HG03354 (cell line): ENCODE results near the gene MACROD1.

Source experiments
- ATAC-seq: cut with Tn5 transposase; IDR thresholded peaks from one replicate; pipeline ENCODE4 v1.9.1; 2021; ENCODE audit warnings: mild to moderate bottlenecking; ENCODE audit not compliant: unreplicated experiment, poor library complexity, severe bottlenecking

The MACROD1 gene

DNA sequence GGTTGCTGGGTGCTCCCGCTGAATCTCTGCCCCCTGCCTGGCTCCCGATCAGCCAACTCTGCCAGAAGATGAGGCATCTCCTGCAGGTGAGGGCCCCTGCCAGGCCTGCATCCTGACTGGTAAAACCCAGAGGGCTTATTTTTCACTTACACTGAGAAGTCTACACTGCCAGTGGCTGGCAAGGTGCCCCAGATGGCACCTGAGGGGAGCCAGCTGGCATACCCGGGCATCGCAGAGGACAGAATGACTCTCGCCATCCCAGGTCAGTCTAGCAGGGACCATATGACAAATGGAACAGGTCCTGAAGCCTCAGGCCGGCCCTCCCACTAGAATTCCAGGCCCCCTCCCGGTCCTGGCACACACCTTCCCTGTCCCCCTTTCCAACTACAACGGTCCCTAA is 30.9 kb downstream of the MACROD1 start:
- no peak for ATAC-seq

DNA sequence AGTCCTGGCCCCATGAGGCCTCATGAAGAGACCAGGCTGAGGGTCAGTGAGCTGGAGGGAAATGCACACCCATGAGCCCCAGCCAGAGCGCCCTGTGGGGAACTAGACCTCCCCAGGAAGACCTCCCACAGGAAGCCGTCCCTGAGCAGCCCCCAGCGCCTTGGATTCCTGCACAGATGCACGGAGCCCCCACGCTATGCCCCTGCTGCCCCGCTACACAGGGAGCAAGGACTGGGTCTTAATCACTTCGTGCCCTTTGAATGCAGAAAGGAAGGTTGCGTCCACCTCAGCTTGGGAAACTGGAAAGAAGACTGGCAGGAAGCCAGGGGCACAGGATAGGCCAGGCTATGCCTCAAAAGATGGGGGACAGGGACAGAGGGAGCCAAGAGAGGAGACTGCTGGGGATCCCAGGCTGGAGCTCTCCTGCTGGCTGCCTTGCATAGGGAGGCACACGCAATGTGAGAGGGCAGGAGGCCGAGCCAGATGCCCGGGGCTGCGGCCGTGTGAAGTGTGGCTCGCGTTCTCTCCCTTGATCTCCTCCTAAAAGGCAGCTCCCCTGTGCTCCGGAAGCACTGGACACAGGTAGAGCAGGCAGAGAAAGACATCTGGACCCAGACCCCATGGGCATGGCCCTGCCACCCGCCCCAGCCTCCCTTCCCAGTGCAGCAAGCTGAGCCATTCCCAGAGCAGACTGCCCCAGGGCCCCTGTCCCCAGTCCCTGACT is 32.8 kb downstream of the MACROD1 start:
- no peak for ATAC-seq

- no peak for ATAC-seq
These were observed 33.6 kb downstream of the MACROD1 start for GRCh38 chr11:64132191-64132771.

DNA sequence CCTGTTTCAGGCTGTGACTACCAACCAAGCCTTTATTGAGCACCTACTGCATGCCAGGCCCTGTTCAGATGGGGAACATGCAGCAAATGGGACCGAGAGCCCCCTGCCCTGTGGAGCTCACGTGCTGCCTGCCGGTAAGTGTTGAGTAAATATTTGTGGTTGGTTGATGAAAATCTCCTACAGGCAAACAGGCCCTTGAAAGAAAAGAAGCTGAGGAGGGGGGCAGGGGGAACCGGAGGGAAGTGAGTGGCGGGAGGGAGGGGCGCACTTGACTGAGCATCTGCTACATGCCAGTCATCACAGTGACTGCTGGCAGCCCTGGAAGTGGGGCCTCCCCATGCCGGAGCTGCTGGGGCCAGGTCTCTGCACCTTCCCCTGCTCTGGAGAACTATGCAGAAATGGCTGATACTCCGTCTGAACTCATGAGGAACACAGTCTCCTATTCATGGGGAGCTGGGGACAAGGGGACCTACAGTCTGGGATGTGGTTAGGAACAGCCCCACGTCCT is 34.2 kb downstream of the MACROD1 start:
- ATAC-seq = no peak

GRCh38 chr11:64130618-64131017 is 35.3 kb downstream of the MACROD1 start:
- no peak for ATAC-seq

GRCh38 chr11:64129403-64129802 is 36.5 kb downstream of the MACROD1 start:
- no peak for ATAC-seq

DNA sequence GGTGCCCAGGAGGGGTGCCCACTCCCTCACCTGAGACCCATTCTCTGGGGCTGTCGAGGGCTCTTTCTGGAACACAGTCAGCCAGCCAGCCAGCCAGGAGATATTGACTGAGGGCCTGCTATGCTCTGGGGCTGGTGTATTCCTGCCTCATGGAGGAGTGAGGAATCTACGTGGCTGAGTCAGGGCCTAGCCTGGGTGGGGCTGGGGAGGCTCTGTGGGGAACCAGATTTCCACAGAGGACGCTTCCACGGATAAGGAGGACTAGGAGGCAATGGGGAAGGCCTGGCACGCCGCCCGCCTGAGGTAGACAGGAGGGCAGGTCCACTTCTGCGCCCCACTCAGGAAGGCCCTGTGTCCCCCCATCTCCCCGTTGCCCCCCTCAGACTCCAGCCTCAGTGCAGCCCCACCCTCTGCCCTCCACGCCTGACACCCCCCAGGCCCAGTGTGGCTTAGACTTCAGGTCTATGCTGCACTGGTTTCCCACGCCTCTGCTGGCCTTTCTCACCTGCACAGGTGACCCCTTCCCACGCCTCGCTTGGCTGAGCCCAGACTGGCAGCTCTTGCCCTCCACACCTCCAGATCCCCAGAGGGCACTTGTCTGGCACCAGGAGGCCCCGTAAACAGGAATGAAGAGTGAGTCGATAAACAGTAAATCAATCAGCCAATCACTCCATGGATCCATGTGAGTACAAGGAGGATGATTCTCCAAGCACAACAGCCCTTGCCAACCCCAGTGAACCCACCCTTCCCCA is 37.5 kb downstream of the MACROD1 start:
- ATAC-seq = no peak

- no peak for ATAC-seq
These were observed 38.4 kb downstream of the MACROD1 start for GRCh38 chr11:64127267-64128072.

- ATAC-seq = no peak
These were observed 39.1 kb downstream of the MACROD1 start for GRCh38 chr11:64126796-64127195.

GRCh38 chr11:64126371-64126770 is 39.5 kb downstream of the MACROD1 start:
- no peak for ATAC-seq

- ATAC-seq = no peak
These were observed 40.2 kb downstream of the MACROD1 start for GRCh38 chr11:64125676-64126075.

DNA sequence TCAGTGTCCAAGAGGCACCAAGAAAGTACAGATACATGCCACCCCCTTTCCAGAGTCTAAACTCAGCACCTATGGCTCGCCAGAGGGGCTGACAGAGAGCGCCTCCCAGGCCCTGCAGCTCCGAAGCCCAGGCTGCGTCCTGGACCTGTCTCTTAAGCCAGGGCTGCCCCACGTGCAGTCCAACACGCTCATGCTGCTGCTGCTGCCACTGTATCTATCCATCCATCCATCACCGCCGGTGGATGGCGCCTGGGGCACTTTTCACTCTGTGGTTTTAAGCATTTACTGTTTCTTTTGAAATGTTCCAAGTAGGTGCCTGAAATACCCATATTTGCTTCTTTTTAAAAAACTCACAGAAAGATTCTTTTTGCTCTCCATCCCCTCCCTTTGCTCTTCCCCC is 41.8 kb downstream of the MACROD1 start:
- ATAC-seq = no peak

DNA sequence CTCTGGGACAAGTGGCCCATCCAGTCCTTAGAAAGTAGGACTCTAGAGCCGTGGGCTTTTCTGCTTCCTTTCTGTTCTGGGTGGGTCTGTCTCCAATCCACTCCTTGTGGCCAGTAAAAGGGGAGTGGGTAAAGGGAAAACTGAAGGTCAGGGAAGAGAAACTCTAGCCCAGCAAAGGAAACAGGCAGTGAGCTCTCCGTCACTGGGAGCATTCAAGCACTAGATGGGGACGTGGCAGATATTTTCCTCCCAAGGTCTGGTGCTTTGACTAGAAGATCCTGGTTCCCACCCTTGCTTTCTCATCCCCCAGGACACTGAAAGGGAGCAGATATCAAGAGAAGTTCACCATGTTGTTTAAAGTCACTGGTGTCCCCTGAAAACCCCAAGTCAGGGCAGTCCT is 42.2 kb downstream of the MACROD1 start:
- ATAC-seq = no peak

DNA sequence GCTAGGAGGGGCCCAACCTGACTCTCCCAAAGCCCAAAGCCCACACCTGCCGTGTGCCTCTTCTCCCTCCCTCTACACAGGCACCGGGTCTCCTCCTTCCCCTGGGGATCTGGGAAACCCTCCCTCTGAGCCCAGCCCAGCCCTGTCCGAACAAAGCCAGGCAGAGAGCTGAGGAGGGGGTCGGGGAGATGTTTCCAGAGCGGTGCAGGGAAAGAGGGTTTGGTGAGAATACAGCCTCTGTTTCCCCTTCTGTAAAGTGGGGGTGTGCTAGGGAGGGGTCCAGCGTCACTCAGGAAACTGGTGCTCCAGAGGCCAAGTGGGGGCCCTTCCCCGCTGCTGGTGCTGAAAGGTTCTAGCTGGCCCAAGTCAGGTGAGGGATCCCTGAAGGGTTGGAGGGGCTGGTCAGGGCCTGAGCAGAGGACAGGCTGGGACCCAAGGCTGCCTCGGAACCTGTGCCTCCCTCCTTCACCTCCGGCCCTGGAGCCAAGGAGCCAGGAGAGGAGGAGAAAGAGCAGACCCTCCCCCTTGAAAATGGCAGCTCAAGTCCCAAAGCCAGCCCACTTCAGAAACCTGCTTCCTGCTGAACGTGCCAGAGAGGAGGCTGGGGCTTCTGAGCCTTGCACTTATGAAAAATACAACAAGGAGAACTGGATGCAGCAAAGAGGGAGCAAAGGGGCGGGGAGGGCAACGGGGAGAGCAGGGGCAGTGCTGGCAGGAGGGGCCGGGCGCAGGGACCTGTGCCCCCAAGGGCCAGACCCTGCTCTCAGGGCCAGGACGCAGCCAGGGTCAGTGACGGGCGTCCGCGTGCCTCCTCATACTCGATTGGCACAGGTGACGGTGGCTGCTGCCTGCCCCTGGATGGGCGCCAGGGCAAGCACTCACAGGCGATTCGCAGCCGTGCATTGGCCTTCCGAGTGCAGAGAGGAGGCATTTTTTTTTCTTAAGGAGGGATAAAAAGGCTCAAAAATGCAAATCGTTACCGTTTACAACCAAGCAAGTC is 43.2 kb downstream of the MACROD1 start:
- no peak for ATAC-seq

- ATAC-seq = no peak
These were observed 44.1 kb downstream of the MACROD1 start for GRCh38 chr11:64121663-64122410.

DNA sequence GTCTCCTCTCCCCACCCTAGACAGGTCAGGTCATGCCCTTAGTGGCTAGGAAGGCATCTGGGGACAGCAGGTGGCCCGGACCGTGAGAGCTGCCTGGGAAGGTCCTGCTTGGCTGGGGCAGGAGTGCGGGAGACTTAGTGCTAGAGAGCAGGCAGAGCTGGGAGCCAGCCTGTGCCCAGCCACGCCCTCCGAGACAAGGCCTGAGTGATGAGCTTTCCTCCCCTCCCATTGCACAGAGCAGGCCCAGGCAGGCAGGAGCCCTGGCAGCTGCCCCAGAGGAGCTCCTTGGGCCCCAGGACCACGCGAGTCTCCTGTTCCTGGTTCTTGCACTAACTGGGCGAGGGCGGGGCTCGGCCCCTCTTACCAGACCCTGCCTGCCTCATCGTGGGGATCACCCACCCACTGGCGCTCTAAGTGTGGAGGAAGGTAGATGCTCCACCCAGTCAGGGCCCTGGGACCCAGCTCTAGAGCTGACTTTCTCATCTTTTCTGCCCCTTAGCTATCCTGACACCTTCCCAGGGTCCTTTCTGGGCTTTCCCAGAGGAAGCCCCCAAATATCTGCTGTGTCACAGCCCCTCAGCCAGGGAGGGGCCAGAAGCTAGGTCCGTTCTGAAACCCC is 44.9 kb downstream of the MACROD1 start:
- no peak for ATAC-seq

DNA sequence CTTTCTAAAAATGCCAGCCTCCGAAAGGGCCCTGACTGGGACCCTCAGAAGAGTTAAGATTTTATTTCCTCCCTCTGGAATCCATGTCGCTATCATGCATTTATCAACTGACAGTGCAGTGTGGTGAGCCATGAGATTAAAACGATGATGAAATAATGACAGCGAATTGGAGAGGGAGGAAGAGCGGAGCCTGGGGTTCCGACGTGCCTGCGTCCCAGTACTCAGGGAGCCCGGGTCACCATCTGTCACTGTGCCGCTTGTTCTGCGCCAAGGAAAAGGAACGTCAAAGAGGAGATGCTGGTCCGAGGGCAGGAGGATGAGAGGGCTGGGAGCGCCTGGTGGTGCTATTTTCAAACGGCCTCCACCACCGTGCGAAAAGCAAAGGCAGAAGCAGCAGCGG is 46.2 kb downstream of the MACROD1 start:
- ATAC-seq = no peak
